GM19395 (cell line): ENCODE results near the gene ADTRP.

Experiments
- ATAC-seq: cut with Tn5 transposase; IDR thresholded peaks from one replicate; pipeline ENCODE4 v1.9.1; 2021; ENCODE audit warnings: mild to moderate bottlenecking, moderate library complexity; ENCODE audit not compliant: unreplicated experiment

Gene ADTRP

DNA sequence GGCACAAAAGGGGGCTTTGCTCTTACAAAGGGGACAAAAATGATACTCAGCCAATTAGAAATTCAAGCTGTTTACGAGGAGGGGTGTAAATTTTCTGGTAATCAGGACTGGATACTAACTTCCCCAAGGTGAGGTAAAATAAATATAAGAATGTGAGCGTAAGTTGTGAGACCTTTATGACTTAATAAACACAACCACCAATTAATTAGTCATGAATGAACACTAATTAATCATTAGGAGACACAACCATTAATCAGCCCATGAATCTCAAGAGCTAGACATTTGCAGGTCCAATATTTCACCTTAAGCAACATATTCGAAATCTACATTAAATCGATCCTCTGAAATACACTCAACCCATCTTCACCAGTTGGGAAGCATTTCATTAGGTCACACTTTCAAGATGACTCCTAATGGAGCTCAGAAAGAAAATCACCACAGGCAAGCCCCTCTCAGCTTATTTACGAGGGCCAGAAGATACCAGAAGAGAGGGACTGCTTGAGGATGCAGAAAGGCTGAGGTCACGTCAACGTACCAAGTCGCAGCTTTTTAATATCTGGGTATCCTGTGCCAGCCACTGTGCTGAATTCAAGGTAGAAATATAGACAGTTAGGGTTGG lies 2.7 kb downstream of the ADTRP start:
- no peak for ATAC-seq

DNA sequence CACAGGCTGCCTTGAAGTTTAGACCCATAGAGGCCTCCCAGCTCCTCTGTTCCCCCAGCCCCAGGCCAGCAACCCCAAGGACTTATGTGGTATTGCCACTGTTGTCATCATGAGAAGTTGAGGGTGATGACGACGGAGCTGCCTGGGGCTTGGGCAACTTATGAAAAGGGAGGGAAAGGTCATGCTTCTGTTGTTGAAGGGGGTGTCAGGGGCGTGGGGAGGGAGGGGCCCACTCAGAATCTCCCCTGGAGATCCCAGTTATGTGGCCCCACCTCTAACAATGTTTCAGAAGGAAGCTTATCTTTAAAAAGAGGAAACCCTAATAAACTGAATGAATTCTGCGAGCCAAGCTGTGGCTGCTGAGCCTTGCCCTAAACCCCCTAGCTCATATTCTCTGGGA lies 4.2 kb downstream of the ADTRP start:
- no peak for ATAC-seq

- no peak for ATAC-seq
Measured at GRCh38 chr6:11773581-11773980, 5.0 kb downstream of the ADTRP start.

GRCh38 chr6:11773013-11773412 lies 5.6 kb downstream of the ADTRP start:
- ATAC-seq: no peak

- no peak for ATAC-seq
Measured at GRCh38 chr6:11772109-11772825, 6.3 kb downstream of the ADTRP start.

DNA sequence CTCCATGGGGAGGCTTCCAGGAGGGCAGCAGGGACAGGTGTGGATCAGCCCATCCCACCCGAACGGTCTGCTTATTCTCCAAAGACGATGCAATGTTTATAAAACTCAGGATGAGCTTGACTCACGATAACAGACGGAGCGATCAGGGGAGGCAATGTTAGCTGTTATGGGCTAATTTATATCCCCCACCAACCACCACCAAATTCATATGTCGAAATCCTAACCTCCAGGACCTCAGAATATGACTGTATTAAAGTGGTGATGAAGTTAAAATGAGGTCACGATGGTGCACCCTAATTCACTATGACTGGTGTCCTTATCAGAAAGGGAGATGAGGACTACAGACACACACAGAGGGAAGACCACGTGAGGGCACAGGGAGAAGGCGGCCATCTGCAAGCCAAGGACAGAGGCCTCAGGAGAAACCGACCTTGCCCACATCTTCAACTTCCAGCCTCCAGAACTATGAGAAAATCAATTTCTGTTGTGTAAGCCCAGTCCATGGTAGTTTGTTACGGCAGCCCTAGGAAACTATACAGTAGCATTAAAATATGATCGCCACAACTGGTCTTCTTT lies 7.0 kb downstream of the ADTRP start:
- no peak for ATAC-seq

- no peak for ATAC-seq
Measured at GRCh38 chr6:11770546-11771466, 7.8 kb downstream of the ADTRP start.

GRCh38 chr6:11769811-11770545 lies 8.6 kb downstream of the ADTRP start:
- no peak for ATAC-seq

DNA sequence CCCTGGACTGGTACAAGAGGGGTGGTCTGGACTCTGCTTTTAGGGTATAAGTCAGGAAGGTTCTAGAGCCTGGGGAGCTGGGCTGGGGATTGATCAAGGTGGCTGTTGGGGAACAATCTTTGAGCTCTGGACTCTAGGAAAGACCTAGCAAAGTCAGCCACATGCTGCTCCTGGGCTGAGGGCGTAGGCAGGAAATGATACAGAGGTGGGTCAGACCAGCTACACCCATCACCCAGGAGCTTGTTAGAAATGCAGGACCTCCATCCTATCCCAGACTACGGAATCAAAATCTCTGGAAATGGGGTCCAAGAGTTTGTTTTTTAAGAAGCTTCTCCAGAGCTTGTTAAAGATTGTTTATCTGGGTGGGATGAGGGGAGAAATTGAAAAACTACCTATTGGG lies 9.4 kb downstream of the ADTRP start:
- no peak for ATAC-seq

DNA sequence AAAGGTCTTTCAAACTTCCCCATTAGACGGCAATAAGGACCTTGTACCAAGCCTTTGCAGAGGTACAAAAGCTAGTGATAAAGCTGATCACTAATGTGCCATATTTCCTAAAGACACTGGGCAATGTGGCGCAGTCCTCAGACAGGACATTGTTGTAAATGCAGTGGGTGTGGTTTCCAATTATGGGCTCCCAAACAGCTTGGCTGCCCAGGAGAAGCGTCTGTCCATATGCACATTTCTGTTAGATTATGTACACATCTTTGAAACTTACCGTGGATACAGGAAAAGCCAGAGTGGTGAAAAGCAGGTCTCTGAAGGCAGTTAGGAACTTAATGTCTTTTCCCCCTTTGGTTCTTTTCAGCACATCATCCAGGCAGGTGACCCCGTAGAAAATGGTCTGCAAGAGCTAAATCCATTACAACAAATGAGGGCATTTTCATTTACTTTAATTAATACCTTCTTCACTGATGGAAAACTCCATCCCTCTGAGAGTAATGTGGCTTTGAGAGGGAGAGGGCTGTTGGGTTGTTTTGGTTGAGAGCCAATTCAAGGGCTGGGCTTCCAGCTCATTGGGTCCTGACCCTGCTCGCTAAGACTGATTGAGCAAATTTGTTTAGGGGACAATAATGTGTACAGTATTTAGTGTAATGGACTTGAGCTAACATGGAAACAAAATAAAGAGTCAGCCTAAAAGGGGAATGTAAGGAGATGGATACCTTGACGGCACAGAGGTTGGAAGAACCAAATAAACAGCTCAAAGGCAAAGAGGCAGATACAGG lies 10.4 kb downstream of the ADTRP start:
- no peak for ATAC-seq

DNA sequence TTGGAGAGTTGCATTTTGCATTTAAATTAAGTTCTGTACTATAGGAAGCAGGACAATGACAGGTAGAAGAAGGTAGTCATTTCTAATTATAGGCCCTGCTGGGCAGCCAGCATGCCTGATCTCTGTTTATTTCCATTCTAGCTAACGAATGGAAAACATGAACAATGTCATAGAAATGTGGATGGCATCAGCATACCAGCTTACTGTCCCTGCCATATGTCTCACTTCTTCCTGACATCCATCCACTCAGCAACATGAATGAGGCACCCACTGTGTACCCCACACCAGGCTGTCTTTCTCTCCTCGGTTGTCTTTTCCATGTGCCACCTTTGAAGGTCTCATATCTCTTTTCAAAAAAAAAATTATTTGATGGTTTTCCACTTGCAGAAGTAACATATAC lies 11.1 kb downstream of the ADTRP start:
- no peak for ATAC-seq

DNA sequence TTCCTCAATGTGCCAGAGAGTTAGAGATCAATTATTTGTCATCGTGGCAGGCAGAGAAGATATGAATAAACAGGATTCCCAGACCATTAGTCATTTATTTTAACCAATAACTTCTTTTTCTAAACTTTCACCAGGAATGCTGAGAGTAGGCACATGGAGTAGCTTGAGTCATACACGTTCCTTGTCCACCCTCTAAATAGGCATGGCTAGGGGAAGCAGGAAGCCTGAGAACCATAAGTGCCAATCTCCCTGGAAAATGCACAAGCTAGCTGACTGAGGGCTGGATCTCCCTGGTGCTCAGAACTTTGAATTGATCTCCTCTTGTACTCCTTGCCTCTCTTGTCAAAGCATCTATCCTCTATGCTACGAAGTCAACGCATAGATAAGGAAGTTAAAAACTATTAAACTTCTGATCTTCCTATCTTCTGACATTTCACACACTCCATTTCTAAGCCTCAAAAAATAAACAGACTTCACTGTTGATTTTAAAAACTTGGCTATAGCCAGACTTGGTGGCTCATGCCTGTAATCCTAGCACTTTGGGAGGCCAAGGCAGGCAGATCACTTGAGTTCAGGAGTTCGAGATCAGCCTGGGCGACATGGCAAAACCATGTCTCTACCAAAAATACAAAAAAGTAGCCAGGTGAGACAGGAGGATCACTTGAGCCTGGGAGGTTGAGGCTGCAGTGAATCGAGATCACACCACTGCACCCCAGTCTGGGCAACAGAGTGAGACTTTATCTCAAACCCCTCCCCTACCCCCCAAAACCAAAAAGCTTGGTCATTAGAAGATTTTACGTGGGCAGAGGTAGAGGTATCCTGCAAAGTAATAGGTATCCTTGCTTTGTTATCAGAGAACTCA lies 11.8 kb downstream of the ADTRP start:
- no peak for ATAC-seq

GRCh38 chr6:11766043-11766442 lies 12.6 kb downstream of the ADTRP start:
- ATAC-seq: no peak

DNA sequence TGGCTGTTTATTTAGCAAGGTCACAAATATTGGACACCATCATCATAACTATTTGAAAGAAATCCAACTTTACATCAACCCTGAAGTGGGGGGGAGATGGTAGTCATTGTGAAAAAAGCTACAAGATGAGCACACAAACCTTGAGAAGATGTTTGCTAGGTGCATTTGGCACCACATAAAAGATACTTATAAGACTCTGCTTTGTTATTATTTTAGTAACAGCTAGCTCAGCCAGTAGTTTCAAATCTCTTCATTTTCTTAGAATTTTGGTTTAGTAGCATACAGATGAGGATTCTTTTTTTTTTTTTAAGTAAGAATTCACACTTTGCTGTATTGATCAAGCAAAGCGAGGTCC lies 14.4 kb downstream of the ADTRP start:
- ATAC-seq: no peak

- no peak for ATAC-seq
Measured at GRCh38 chr6:11763460-11764249, 14.9 kb downstream of the ADTRP start.

DNA sequence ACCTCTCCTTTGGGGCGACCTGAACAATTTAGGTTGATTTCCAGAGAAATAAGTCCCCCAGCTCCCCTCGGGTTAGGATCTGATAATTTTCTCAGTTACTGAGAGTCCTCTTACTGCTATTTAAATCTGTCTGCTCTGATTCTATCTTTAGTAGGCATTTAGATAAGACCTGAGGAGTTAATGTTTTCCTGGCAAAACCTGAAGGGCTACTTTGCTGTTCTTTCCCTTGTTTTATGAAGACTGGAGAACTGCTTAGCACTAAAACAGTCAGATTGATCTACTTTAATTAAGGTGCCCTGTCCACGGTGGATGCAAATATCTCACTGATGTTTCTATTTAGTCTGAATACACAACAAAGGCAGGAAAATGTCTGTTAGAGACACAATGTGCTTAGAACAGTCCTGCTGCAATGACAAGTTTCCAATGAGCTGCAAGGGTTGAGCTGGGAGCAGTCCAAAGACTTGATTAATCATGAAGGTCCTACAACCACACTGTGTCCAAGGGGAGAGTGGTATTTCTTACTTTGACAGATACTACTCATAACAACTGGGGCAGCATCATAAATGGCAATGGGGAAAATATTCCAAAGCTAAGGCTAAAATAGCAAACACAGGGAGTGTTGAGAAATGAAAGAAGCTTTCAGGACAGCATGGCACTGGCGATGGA lies 15.7 kb downstream of the ADTRP start:
- ATAC-seq: no peak

DNA sequence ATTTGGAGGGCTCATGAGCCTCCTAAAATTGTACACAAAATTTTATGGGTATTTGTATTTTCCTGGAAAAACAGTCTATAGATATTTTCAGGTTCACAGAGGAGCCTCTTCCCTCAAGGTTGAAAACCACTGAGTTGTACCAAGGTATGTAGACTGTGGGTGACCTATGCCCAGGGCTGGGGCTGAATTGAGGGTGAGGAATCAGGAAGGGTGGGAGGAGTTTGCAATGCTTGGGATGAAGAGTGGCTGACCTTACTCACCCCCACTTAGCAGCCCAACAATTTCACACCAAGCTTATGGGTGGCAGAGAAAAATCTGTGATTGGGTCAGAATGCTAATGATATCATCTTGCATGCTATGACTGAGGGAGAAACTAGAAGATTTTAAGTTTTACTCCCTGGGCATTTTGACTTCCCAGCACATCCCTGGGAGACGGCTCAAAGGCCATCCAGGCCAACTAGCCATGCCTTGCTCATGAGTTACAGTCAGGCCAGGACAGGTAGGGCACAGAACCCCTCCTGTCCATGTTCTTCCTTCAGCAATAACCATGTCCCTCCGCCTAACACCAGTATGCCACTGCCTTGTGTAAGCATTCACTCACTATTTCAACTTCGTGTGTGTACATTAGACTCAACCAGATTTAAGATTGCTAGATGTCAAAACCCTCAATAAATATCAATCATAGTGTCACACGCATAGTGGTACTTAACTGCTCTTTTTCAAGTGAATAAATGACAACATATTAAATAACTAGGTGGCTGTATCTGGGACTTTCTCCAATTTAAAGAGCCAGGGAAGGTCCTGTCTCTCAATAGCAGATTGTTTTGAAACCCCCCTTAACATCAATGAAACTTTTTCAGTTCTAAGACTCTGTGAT lies 16.6 kb downstream of the ADTRP start:
- no peak for ATAC-seq
